ENCODE data around the gene TMEM167B.

TMEM167B gene

GRCh38 chr1:109083501-109083900 lies 7.1 kb upstream of the TMEM167B start:
- DNase-seq, result no peak

- no peak for DNase-seq
These were observed 6.6 kb upstream of the TMEM167B start for GRCh38 chr1:109083923-109084322.

- DNase-seq, result no peak
These were observed 5.7 kb upstream of the TMEM167B start for GRCh38 chr1:109084563-109085517.

GRCh38 chr1:109089242-109090015 lies 1.1 kb upstream of the TMEM167B start:
- DNase-seq, result peak; percentile 85

- no peak for DNase-seq
These were observed 694 bp downstream of the TMEM167B start for GRCh38 chr1:109091078-109091838.

GRCh38 chr1:109091839-109092193 lies 1.3 kb downstream of the TMEM167B start:
- no peak for DNase-seq

- DNase-seq, result no peak
These were observed 3.8 kb downstream of the TMEM167B start for GRCh38 chr1:109094377-109094803.

GRCh38 chr1:109094871-109095270 lies 4.3 kb downstream of the TMEM167B start:
- no peak for DNase-seq

GRCh38 chr1:109095631-109096030 lies 5.1 kb downstream of the TMEM167B start:
- no peak for DNase-seq

- no peak for DNase-seq
These were observed 5.6 kb downstream of the TMEM167B start for GRCh38 chr1:109096120-109096519.

- peak; percentile 96 for DNase-seq
These were observed 9.6 kb downstream of the TMEM167B start for GRCh38 chr1:109099938-109100773.

GRCh38 chr1:109104364-109105151 lies 14.0 kb downstream of the TMEM167B start:
- no peak for DNase-seq

- no peak for DNase-seq
These were observed 15.3 kb downstream of the TMEM167B start for GRCh38 chr1:109105881-109106280.

GRCh38 chr1:109107785-109108184 lies 17.2 kb downstream of the TMEM167B start:
- no peak for DNase-seq

GRCh38 chr1:109109906-109110305 lies 19.3 kb downstream of the TMEM167B start:
- DNase-seq, result no peak

GRCh38 chr1:109111386-109112055 lies 21.0 kb downstream of the TMEM167B start:
- DNase-seq, result no peak

GRCh38 chr1:109112056-109112651 lies 21.6 kb downstream of the TMEM167B start:
- no peak for DNase-seq

GRCh38 chr1:109112652-109113285 lies 22.2 kb downstream of the TMEM167B start:
- DNase-seq, result peak; percentile 95

- DNase-seq, result peak; percentile 74
These were observed 23.2 kb downstream of the TMEM167B start, which contains the start of gene ELAPOR1 for GRCh38 chr1:109113590-109114341. ELAPOR1 (plus strand) TSS chr1:109114115; CDS start chr1:109114184, 69 bp downstream.

All from NCI-H1092 (cell line).